SK-MEL-5 (cell line): ENCODE measurements around the gene HPX. TPM values are rescaled to one million over a fixed set of nuclear protein-coding genes. Genes with fewer than 3 reads are reported as not detected.

Experiments used
- DNase-seq: peaks from one replicate; pipeline ENCODE4 v3.0.0-alpha.2; 2016; ENCODE audit warnings: low read depth, low spot score
- in situ Hi-C: cut with HindIII; loops from 2 replicates; pipeline ENCODE4 v1.10.0; 2016; ENCODE audit warnings: low sequenced_read_pairs, high pct_unique_total_duplicates, low pct_unique_long_range_greater_than_20kb
- polyA plus RNA-seq, 2 experiments: library from polyadenylated mRNA; depleted of rRNA; stranded (reverse); fragments of >200 nt; gene quantifications; 2 replicates each; pipeline ENCODE4 v1.2.3, GENCODE V29; 2015
- total RNA-seq: library from RNA; depleted of rRNA; stranded (reverse); fragments of >200 nt; shearing (Covaris generic); gene quantifications from 2 replicates; pipeline ENCODE4 v1.2.3, GENCODE V29; 2014; rRNA removed

The HPX gene, protein sequence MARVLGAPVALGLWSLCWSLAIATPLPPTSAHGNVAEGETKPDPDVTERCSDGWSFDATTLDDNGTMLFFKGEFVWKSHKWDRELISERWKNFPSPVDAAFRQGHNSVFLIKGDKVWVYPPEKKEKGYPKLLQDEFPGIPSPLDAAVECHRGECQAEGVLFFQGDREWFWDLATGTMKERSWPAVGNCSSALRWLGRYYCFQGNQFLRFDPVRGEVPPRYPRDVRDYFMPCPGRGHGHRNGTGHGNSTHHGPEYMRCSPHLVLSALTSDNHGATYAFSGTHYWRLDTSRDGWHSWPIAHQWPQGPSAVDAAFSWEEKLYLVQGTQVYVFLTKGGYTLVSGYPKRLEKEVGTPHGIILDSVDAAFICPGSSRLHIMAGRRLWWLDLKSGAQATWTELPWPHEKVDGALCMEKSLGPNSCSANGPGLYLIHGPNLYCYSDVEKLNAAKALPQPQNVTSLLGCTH
- total RNA-seq: 0.35 TPM in 1 of 2 replicates, not detected in the other
- polyA plus RNA-seq (2015; cell fraction: cytosol; rRNA removed): 0.62 TPM in 1 of 2 replicates, not detected in the other
- polyA plus RNA-seq (2015; cell fraction: nucleus; rRNA removed): 4.3 TPM in 2 replicates

DNA sequence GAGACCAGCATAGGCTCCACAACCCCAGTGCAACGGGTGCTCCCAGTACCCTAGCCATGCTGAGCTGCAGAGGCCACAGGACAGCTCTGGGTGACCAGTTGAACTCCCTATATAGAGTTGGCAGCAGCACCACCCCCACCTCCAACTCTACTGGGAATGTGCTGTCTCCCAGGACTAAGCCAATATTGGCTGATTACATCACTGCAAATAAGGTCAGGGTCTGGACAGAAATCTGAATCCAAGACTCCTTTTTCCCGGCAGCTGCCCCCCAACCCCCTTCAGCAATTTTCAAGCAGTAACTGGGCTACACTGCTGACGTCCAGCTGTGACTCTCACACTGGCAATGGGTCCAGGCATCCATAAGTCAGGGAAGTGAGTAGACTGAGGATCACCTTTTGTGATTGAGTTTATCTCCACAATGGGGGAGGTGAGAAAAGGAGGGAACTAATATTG is at the start of gene HPX:
TSS of gene HPX (minus strand) at position 82 of the 453 bp plus-strand sequence. CDS start at position 58, 24 bp downstream.
- in situ Hi-C loops: no loop called here
- DNase-seq: no peak

DNA sequence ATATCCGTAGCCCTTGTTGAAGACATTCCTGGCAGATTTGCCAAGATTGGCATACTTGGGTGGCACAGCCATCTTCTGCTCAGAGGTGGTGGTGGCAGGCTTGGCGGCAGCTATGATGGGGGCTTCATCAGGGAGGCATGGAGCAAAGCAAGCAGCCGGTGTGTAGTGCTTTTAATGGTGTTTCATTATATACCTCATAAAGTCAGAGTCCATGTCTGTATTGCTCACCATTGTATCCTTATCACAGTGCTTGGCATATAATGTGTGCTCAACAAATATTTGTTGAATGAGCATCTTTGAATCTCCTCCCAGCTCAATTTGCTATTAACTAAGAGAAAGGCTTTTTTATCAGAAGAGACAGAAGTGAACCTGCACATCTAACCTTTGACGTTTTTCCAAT is 48.5 kb upstream of the HPX start:
- no peak for DNase-seq
- in situ Hi-C loops: no loop called here

- no peak for DNase-seq
- in situ Hi-C loops: no loop called here
Measured at GRCh38 chr11:6488821-6489220, 48.0 kb upstream of the HPX start.

DNA sequence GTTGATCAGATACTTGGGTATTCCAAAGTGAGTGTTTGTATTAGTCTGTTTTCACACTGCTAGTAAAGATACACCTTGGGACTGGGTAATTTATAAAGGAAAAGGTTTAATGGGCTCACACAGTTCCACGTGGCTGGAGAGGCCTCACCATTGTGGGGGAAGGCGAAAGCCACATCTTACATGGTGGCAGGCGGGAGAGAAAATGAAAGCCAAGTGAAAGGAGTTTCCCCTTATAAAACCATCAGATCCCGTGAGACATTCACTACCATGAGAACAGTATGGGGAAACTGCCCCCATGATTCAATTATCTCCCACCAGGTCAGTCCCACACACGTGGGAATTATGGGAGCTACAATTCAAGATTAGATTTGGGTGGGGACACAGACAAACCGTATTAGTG is 47.6 kb upstream of the HPX start:
- in situ Hi-C loops: no loop called here
- DNase-seq: no peak

DNA sequence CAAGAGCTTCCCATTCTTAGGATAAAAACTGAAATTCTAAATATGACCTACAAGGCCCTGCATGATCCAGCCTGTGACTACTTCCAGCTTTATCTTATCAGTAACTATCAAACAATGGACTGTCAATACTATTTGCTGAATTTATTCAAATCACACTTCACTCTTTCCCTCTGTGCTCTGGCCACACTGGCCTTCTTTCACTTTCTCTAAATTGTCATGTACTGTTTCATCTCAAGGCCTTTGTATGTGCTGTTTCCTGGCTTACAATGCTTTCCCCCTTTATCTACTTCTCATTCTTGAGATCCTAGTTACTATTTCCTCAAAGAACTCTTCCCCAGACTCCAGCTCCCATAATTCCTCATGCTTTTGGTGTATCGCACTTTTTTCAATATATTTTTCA is 46.2 kb upstream of the HPX start:
- no peak for DNase-seq
- in situ Hi-C loops: no loop called here

DNA sequence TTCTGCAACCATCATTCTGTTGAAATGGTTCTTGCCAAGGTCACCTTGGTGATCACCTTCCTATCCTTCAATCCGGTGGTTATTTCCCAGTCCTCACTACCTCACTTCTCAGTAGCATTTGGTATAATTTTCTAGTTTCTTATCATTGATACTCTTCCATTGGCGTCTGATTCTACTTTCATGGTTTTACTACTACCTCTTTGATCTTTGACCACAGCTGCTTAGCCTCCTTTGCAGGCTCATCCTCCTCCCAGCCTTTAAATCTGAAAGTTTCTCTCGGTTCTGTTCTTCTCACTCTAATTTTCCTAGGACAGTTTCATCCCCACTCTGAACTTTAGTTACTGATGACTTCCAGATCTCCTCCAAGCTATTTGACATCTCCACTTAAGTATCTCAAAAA is 45.5 kb upstream of the HPX start:
- no peak for DNase-seq
- in situ Hi-C loops: no loop called here

GRCh38 chr11:6485661-6486060 is 44.9 kb upstream of the HPX start:
- in situ Hi-C loops: no loop called here
- no peak for DNase-seq

DNA sequence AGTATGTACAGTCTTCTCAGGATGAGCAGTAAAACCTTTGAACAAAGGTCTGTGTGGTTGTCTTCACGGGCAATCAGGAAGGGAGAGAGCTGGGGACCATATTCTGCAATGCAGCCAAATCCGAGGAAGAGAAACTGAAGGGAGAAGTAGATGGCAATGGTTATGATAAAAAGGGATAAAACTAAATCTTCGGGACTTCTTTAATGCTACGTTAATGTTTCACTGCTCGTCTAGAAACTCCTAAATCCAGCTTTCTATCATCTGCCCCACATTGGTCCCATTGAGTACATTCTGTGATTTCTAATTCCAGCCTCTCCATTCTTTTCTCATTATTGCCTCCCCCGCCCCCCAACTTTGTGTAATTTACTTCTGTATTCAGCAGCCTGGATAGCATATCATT is 42.2 kb upstream of the HPX start:
- in situ Hi-C loops: no loop called here

DNA sequence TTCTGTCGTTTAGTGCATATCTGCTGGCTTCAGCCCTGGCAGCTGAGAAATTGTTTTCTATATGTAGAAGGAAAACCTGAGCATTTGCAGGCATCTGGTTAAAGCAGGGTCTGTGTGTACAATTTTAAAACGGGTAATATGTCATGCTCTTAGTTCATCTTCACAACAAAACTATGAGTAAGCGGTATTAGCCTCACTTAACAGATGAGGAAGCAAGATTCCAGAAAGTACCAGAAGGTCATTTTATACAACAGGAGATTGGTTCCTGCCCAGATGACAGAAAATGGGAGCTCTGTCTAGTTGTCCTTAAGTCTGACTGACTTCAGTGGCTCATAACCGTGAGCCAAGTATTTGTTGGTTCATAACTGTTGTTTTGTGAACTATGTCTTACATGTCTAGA is 41.7 kb upstream of the HPX start:
- DNase-seq: no peak
- in situ Hi-C loops: no loop called here

More for the DNA sequence above, 42.2 kb upstream of the HPX start:
- DNase-seq: no peak

- in situ Hi-C loops: no loop called here
- no peak for DNase-seq
Measured at GRCh38 chr11:6481924-6482275, 41.1 kb upstream of the HPX start.

- in situ Hi-C loops: no loop called here
- peak; percentile 98 for DNase-seq
Measured at GRCh38 chr11:6481012-6481923, 40.5 kb upstream of the HPX start, which contains the start of the genes ARFIP2 and TIMM10B. ARFIP2 (minus strand) TSS chr11:6481331; CDS start chr11:6480421, 910 bp downstream. TIMM10B (plus strand) TSS chr11:6481501; CDS start chr11:6481517, 16 bp downstream.

GRCh38 chr11:6480299-6480914 is 39.6 kb upstream of the HPX start:
- in situ Hi-C loops: no loop called here
- no peak for DNase-seq

GRCh38 chr11:6476571-6476970 is 35.8 kb upstream of the HPX start:
- in situ Hi-C loops: no loop called here

GRCh38 chr11:6475936-6476335 is 35.1 kb upstream of the HPX start:
- DNase-seq: peak; percentile 22
- in situ Hi-C loops: no loop called here

More at GRCh38 chr11:6476571-6476970, 35.8 kb upstream of the HPX start:
- DNase-seq: peak; percentile 36

GRCh38 chr11:6474806-6475500 is 34.2 kb upstream of the HPX start:
- DNase-seq: no peak
- in situ Hi-C loops: no loop called here

DNA sequence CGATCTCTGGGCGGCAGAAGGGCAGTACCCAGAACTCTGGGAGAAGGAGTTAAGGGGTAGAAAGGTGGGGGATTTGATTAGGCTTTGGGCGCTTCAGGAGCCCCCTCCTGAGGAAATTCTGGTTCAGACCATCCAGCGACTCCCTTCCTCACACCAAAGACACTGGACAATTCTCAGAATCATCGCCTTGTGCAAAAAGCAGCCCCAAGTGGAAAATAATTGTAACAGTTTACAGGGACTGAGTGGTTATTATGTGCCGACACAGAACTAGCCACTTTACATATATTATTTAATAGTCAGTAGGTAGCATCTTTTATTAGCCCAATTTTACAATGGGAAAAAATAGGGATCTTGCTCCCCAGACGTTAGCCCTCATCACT is 33.6 kb upstream of the HPX start:
- in situ Hi-C loops: no loop called here
- DNase-seq: no peak
